Measurements from ENCODE around the gene SLC5A11.

The SLC5A11 gene, protein sequence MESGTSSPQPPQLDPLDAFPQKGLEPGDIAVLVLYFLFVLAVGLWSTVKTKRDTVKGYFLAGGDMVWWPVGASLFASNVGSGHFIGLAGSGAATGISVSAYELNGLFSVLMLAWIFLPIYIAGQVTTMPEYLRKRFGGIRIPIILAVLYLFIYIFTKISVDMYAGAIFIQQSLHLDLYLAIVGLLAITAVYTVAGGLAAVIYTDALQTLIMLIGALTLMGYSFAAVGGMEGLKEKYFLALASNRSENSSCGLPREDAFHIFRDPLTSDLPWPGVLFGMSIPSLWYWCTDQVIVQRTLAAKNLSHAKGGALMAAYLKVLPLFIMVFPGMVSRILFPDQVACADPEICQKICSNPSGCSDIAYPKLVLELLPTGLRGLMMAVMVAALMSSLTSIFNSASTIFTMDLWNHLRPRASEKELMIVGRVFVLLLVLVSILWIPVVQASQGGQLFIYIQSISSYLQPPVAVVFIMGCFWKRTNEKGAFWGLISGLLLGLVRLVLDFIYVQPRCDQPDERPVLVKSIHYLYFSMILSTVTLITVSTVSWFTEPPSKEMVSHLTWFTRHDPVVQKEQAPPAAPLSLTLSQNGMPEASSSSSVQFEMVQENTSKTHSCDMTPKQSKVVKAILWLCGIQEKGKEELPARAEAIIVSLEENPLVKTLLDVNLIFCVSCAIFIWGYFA

DNA sequence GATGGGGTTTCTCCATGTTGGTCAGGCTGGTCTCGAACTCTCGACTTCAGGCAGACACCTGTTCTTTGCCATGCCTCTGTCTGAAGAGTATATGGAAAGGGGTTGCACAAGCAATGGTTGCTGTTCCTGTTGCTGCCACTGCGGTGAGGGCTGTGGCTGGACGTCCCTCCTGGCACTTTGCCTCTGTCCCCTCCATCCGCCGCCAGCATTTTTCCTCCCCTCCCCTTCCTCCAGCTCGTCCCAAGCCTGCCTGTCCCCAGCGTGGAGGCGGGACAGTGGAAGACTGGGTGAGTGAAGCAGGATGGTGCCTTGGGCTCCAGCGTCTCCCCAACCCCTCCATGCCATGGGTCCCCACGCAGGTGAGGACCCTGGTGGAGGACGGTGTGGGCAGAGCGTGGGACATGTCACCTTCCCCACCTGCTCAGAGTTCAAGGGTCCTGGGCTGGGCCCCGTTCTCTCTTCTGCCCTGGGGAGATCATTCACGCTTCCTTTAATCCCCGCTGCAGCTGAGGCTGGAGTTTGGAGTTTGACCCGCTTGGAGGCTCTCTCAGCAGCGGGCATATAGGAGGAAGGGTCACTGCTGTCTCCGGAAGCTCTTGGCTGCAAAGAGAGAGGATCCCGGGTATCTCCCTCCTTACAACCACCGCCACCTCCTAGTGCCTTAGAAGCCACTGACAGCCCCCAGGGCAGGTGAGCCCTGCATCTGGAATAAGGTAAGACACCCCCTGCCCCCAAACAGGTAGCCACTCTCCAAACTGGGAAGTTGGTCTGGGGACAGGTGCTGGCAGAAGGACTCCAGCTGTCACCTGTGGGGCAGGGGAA lies at the start of gene SLC5A11:
SLC5A11 (plus strand) TSS at position 238 of the 822 bp plus-strand sequence. CDS start 12,681 bp downstream, outside the sequence.
- TF ChIP-seq GATA2 (IDR thresholded peaks at IDR 0.05; ENCODE audit: low read depth, low read length) (no peak), GATA3 (IDR thresholded peaks at IDR 0.05; ENCODE audit: low read depth, low read length) (no peak)

DNA sequence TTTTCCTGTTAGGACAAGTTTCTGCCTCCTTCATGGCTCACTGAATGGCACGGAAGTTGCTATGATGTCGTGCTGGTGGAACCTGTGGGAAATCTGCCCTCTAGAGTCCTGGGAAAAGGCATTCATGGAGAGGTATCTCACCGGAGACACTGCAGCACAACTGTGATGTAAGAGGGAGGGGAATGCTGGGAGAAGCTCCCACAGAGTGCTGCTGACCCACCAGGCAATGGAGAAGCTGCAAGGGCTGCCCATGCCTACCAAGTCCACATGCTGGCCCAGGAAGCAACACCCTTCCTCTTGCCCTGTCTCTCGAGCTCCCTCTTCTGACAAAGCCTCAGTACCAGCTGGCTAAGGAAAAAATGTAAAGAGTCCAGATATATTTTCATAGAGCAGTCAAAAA lies 45.2 kb upstream of the SLC5A11 start:
- TF ChIP-seq GATA2 (IDR thresholded peaks at IDR 0.05; ENCODE audit: low read depth, low read length) (no peak), GATA3 (IDR thresholded peaks at IDR 0.05; ENCODE audit: low read depth, low read length) (no peak)

DNA sequence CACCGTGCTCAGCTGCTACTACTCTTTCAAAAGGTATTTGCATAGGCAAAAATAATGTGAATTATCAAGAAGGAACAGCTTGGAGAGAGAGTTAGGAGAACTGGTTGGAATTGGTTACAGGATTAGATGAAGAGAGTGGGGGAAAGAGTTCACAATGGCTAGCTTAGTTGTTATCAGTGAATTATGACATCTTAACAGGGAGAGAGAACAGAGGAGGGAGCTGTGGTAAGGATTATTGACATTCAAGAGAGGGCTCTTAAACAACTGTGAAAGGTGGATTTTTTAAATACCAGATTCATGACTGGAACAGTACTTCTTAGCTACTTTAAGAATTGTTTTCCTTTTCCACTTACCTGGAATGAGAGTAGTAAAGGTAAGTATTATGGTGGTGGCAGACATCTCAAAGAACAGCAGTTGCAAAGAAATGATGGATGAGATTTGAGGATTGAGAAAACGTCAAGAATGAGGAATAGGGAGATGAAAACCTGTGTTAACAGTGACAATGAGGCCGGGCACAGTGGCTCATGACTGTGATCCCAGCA lies 43.9 kb upstream of the SLC5A11 start:
- TF ChIP-seq GATA2 (IDR thresholded peaks at IDR 0.05; ENCODE audit: low read depth, low read length) (no peak), GATA3 (IDR thresholded peaks at IDR 0.05; ENCODE audit: low read depth, low read length) (no peak)

DNA sequence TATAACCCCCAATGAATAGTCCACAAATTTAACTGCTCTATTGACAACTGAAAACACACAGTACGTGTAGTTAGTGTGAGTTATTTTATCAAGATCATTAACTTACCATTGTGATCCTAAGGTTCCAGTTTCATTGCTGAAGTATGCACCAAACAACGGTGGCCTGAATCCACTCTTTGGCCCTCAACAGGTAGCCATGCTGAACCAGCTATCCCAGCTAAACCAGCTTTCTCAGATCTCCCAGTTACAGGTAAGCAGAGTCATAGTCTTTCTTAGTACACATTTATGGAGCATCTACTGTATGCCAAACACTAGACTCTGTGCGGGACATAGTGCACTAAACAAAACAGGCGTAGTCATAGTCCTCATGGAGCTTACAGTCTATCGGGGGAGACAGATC lies 40.3 kb upstream of the SLC5A11 start:
- no peak for TF ChIP-seq GATA3 (IDR thresholded peaks at IDR 0.05; ENCODE audit: low read depth, low read length)
- no peak for TF ChIP-seq GATA2 (IDR thresholded peaks at IDR 0.05; ENCODE audit: low read depth, low read length)

DNA sequence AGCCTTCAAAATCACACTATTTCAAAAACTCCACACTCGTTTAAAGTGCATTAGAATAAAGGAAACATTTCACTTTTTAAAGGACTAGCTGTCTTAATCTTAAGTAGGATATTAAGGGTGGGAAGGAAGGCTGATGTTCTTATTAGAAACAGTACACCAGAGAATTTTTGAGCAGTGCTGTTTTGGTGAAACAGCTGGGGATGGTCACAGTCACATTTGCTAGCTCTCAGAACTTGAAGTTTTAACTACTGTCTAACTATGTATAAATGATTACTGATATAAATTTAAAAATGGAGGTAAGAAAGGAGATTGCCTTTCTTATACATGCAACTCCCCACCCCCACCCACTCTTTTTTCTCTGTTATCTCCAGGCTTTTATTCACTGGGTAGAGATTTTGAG lies 38.5 kb upstream of the SLC5A11 start:
- TF ChIP-seq GATA2 (IDR thresholded peaks at IDR 0.05; ENCODE audit: low read depth, low read length): no peak
- TF ChIP-seq GATA3 (IDR thresholded peaks at IDR 0.05; ENCODE audit: low read depth, low read length): no peak

DNA sequence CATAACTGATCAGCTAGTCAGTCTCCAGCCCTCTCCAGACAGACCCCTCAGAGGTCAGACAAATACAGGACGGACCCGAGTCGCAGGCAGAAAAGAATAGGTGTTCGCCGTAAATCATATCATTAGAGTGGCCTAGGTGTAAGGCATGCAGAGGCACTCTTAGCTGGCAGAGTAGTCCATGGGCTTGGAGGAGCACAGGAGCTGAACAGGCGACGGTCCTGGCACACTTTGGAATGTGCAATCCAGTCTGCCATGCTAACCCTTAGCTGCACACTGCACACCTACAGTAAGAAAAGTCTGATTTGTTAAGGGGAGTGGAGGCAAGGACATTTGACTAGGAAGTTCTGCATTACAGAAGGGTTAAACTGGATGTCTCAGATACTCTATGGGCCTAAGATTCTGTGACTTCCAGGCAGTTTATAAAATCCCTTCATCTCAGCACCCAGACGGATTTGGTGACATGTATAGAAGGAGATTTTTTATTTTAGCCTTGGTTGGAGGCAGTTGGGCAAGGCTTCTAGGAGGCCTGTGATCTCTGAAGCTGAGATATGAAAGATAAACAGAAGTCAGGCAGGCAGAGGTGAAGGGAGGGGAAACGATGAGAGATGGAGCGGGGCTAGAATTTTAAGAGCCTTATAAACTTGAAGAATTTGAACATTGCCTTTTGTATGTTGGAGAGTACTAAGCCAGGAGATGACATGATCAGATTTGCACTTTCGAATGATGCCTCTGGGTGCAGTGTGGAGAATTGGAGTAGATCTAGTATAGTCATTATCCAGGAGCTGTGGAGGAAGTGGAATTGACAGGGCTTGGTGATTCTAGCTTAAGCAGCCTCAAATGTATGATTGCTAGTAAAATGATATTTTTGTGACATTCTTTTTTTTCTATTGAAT lies 34.6 kb upstream of the SLC5A11 start:
- TF ChIP-seq GATA3 (IDR thresholded peaks at IDR 0.05; ENCODE audit: low read depth, low read length) (no peak), GATA2 (IDR thresholded peaks at IDR 0.05; ENCODE audit: low read depth, low read length) (no peak)

DNA sequence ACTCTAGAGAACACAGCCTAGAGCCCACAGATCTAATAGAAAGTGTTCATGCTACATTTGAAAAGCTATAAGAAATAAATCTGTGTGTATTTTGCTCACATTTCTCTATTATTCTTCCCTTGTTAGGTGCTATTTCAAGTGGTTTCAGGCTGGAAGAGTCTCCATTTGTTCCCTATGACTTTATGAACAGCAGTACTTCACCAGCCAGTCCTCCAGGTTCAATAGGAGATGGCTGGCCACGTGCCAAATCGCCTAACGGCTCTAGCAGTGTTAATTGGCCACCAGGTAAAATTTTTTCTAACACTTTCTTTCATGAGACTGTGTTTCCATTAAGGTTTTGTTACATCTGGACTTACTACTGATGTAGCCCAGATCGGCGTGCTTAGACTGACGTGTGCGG lies 30.7 kb upstream of the SLC5A11 start:
- TF ChIP-seq GATA3 (IDR thresholded peaks at IDR 0.05; ENCODE audit: low read depth, low read length): no peak
- TF ChIP-seq GATA2 (IDR thresholded peaks at IDR 0.05; ENCODE audit: low read depth, low read length): no peak

DNA sequence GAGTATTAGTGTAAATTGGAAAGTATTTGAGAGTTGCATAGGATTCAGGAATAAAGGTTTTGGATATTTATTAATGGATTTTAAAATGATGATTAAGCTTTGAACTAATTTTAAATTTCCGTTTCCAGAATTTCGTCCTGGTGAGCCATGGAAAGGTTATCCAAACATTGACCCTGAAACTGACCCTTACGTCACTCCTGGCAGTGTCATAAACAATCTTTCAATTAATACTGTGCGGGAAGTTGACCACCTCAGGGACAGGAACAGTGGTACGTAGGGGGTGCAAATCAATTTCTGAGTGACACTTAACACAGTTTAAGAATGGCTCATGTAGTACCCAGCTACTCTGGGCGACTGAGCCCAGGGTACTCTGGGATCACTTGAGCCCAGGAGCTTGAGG lies 29.1 kb upstream of the SLC5A11 start:
- TF ChIP-seq GATA3 (IDR thresholded peaks at IDR 0.05; ENCODE audit: low read depth, low read length) (no peak), GATA2 (IDR thresholded peaks at IDR 0.05; ENCODE audit: low read depth, low read length) (no peak)

DNA sequence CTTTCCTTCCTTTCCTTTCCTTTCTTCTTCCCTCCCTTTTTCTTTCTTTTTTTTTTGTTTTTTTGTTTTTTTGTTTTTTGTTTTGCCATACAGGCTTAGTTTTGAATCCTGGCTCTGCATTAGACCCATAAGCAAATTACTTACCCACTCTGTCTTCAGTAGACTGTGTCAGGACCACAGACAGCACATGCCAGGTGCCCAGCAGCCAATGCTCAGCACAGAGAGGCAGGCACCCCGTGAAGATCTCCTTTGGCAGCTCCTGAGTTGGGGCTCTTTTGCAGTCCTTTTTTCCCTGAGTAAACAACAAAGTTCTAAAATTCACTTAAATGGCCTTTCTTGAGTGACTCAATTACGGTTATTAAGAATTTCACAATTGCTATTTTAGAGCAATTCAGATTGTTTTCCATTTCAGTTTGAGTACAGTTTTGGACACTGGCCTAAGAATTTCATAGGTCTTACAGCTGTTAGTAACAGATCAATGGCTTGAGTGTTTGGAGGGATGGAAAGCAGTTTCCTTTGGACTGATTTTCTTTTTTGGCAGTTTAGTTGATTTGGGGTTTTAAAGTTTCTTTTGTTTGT lies 26.2 kb upstream of the SLC5A11 start:
- TF ChIP-seq GATA3 (IDR thresholded peaks at IDR 0.05; ENCODE audit: low read depth, low read length): no peak
- TF ChIP-seq GATA2 (IDR thresholded peaks at IDR 0.05; ENCODE audit: low read depth, low read length): no peak

DNA sequence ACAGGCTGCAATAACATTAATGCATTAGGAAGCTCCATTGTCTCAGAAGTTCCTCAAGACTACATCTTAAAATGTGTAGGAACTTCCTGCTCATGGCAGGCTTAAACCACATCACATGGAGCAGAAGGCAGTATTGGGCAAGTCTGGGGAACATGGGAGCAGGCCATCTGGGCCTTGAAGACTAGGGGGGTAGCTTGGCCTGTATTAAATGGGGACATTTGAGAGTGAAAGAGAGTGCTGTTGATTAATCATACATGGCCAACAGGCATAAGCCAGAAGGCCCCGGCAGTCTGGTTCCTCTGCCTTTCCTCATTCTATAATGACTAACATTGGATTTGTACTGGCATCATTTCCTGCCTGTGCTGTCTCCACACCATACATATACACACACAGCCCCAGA lies 25.2 kb upstream of the SLC5A11 start:
- TF ChIP-seq GATA3 (IDR thresholded peaks at IDR 0.05; ENCODE audit: low read depth, low read length) (no peak), GATA2 (IDR thresholded peaks at IDR 0.05; ENCODE audit: low read depth, low read length) (no peak)

DNA sequence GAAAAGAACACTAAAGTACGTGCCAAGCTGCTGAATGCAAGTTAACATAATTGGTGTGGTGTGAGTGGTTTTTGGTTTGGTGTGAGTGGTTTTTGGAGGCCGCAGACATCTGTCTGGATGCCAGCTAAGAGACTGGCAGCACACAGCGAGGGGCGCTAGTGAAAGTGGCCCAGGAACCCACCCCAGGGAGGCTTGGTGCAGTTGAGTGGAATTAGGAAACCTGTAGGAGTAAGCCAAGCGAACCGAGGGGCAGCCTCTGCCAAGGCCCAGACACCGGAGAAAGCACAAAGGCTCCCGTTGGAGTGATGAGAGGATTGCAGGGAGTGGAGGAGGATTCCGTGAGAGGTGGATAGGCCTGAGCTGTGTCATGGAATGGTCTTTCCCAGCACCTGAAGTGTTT lies 24.6 kb upstream of the SLC5A11 start:
- no peak for TF ChIP-seq GATA2 (IDR thresholded peaks at IDR 0.05; ENCODE audit: low read depth, low read length)
- no peak for TF ChIP-seq GATA3 (IDR thresholded peaks at IDR 0.05; ENCODE audit: low read depth, low read length)

DNA sequence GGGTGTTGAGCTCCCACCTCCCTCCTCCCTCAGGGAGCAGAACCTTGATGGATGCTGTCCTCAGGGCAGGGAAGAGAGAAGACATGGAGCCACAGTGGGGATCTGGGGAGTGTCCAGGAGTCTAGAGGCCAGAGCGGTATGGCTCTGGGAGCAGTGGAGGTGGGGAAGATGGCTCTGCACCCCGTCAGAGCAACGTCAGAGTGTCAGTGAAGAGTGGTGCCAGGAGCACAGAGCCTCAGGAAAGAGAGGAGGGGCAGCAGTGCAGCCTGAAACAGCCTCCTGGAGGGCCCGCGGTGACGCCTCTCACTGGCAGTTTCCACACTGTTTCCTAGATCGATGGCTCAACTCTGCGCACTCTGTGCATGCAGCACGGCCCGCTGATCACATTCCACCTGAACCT lies 23.2 kb upstream of the SLC5A11 start:
- TF ChIP-seq GATA2 (IDR thresholded peaks at IDR 0.05; ENCODE audit: low read depth, low read length) (no peak), GATA3 (IDR thresholded peaks at IDR 0.05; ENCODE audit: low read depth, low read length) (no peak)

DNA sequence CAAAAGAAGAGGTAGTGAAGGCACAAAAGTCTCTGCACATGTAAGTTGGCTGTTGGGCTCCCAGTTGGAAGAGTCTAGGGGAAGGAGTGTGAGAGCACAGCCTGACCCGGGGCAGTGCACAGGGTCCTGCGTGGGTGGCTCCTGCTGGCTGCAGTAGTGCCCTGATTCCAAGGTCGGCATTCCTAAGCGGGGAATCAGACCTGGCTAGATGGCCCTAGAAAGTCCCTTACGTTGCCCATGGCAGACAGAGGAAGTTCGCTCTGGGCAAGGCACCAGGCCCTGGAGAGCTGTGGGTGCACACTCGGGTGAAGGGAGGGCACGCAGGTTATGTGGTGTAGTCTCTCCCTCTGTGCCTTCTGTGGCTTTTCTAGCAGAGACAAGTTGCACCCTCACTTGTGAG lies 22.8 kb upstream of the SLC5A11 start:
- TF ChIP-seq GATA2 (IDR thresholded peaks at IDR 0.05; ENCODE audit: low read depth, low read length): no peak
- no peak for TF ChIP-seq GATA3 (IDR thresholded peaks at IDR 0.05; ENCODE audit: low read depth, low read length)
